GM21381 (cell line): ENCODE measurements around the gene ARHGEF7.
"Not testable (repeated sequence)": the region's sequence is repeated elsewhere in the genome, so short reads cannot be mapped to it uniquely, and the experiment has no call there.

Experiments
- ATAC-seq: cut with Tn5 transposase; IDR thresholded peaks from one replicate; pipeline ENCODE4 v1.9.1; 2021; ENCODE audit warnings: mild to moderate bottlenecking, moderate library complexity; ENCODE audit not compliant: unreplicated experiment

The ARHGEF7 gene

DNA sequence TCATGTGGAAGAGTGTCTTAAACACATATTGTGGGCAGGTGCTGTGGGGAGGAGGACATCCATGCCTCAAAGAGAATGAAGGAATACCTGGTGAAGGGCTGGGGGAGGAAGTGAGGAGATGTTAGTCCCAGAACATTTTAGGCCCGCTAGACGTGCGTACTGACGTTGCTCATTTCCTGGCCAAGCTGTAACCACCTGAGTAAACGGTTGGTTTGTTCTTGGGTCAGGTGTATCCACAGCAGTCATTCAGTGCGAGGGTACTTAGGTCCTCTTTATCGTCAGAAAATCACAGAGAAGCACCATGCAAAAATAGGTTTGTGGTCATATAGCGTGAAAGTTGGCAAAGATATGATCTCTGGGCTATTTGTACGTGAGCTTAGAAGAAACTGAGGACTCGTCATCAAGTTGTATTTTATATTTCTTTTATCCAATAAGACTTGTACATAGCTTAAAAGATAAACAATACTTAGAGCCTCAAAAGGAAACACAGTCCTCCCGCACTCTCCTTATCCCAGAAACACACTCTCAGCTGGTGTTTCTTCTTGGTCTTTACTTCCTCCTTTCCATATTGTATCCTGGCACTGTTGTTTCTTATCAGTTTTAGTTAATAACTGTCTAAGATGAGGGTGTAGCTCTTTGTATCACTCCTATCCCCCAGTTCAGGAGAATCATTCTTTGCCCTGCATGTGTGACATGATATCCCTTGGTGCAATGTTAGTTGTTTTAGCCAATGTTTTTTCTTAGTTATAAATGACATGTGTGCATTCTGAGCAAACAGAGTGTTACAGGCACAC, 52.0 kb downstream of the ARHGEF7 start:
- ATAC-seq: no peak

DNA sequence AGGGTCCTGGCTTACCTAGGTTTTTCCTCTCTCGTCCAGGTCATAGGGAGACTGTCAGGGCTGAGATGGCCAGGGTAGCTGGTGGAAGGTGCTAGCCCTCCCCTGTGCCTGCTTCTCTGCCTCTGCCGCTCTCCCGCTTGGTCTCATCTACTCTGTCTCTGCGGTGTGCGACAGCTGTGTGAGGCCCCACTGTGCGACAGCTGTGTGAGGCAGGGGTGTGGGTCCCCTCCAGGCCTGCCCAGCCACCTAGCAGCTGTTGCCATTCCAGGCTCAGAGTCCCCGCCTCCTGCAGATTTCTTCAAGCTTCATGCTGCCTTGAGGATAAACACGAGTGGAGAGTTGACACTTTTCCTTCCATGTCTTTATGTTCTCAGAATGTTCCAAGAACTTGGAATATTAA, 53.0 kb downstream of the ARHGEF7 start:
- ATAC-seq: no peak

DNA sequence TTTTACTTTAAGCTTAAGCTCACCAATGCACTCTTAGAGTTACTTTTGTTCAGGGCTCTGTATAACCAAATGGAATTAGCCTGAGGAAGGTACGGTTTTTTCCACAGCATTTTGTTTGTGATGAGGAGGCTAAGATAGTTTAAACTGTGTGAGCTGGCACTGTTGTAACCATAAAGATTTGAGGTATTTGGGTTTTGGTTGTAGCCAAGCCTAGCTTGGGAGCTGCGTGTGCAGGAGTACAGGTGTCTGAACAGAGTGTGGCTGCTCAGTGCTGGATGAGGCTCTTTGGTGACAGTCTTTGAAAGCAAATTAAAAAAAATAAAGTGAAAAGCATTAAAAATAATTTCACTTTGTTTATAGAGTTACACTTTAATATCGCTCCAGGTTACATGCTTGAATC, 56.0 kb downstream of the ARHGEF7 start:
- ATAC-seq: no peak

DNA sequence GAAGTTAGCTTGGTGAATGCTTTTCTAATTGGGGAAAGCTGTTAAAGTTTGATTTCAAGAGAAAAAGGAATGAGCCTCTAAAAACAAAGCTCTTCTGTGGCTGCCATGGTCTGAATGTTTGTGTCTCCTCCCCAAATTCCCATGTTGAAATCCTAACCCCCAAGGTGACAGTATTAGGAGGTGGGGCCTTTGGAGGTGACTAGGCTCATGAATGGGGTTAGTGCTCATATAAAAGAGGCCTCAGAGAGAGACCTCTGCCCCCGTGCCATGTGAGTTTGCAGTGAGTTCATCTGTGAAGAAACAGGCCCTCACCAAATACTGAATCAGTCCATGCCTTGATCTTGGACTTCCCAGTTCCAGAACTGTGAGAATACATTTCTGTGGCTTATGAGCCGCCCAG, 56.5 kb downstream of the ARHGEF7 start:
- no peak for ATAC-seq

DNA sequence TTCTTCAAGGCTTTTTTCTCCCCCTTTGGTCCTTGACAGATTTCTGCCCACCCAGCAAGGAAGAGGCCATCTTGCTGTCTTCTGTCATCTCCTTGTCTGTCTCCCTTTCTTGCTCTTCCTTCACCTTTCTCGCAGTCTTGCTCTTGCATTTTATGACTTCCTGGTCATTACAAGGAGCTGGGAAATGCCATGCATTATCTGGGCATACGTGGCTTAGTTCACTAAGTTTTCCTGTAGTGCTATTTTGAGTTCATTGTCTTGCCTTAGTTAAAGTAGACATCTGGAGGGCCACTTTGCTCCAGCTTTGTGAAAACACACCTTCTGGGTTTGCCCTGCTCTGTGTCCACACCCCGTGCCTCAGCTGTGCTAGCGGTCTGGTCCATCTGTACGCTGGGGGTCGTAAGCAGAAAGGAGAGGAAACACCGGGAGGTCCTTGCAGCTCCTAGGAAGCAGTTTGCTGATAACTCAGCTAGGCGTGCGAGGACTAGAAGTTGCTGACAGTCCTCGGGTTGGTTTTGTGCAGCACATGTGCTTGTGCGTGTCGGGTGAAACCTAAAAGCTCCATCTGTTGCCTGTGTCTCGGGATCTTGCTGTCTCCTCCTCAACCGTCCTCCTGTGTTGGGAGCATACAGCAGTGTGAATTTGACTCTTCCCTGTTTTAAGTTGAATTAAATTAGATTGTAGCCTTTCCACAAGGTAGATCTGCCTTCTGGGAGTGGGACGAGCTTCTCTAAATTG, 59.4 kb downstream of the ARHGEF7 start:
- ATAC-seq: no peak

DNA sequence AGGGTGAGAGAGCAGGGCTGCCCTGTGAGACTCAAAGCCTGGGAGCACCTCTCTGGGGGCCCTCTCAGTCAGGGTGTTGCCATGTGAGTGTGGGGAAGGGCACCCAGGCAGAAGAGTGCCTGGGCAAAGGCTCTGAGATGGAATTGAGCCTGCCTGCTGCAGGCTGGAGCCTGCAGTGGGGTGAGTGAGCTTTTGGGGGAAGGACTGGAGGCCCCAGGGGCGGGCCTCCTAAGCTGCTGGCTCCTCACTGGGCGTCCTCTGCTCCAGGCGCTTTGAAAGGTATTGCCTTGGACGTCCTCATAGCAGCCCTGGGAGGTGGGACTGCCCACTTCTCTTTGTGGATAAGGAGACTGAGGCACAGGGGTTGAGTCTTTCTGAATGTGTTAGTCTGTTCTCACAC, 60.3 kb downstream of the ARHGEF7 start:
- ATAC-seq: no peak

DNA sequence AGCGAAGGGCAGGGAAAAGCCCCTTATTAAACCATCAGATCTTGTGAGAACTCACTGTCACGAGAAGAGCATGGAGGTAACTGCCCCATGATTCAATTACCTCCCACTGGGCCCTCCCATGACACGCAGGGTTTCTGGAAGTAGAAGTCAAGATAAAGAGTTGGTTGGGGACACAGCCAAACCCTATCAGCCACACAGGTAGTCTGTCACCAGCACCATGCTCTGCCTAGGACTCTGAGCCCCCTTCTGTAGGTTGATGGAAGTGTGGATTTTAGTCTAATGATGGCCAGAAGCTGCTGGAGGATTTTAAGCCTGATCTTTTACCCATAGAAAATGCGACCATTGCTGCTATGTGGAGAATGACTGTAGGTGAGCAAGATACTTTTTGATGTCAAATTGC, 60.8 kb downstream of the ARHGEF7 start:
- no peak for ATAC-seq

DNA sequence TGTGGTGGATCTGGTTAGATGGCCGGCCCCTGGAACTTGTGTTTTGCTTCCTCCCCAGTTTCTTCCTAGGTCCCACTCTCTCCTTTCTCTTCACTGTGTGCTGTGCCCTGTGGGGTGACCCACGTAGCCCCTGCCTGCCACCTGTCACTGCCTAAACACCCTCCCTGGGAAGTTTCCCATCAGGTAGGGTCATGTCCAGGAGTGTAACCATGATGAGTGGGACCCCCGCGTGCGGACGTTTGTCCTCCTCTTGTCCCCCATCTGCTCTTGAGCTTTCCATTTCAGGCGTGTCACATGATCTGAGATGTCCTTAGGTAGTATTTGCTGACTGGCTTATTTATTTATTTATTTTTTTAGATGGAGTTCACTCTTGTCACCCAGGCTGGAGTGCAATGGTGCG, 61.3 kb downstream of the ARHGEF7 start:
- ATAC-seq: no peak

DNA sequence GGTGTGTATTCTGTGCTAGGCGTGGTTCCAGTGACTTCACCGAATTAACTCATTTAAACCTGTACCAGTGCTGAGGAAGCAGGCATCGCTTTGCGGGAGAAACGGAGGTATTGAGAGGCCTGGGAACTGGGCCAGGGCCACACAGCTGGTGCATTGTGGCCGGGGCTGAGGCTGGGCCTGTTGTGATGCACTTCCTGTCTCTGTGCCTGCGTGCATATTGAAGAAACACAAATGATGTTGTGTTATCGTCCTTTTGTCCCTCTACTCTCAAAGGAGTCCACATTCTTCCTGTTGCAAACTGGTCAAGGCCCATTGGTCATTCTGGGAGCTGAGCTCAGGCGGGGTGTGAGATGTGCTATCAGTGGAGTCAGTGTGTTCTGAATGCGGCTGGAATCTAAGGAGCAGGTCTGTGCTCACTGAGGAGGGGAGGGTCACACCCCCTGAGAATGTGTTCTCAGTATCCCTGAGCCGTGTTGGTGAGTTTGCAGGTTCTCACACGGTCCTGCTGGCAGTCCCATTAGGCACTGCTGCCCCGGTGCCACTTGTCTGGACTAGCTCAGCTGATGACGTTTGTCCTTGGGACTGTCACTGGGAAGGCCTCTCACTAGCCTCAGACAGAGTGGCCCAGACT, 62.1 kb downstream of the ARHGEF7 start:
- ATAC-seq: peak; percentile 77

DNA sequence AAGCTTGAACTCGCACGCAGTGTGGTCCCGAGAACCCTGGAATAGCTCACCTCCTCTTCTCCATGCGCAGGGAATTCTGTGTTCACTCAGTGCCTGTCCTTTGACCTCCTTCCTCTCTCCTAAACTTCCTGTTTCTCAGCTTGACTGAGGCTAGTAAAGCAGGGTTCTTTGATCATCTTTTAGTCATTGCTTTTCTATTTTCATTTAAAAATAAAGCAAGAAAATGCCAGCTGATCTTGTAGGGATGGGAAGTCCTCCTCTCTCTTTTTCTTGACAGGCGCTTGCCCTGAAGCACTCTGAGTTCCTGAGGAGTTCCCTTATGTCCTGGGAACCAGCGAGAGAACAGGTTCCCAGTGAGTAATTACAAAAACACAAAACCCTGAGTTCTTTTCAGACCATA, 62.8 kb downstream of the ARHGEF7 start:
- no peak for ATAC-seq

DNA sequence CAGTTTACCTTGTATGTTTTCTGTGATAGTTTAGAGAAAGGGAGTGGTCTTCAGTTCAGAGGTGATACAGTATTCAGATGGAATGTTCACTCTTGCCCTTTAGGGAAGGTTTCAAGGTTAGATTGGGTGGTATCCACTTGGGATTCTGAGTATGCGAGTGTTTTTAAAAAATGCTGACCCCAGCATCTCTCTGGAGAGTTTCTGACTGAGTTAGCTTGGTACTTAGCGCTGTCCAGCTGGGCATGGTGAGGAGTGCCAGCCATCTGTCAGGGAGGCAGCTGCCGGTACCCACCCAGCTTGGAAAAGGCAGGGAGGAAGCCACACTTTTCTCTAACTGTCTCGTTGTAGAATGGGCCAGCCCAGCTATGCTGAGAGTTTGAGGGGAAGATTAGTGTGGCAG, 63.3 kb downstream of the ARHGEF7 start:
- ATAC-seq: no peak

DNA sequence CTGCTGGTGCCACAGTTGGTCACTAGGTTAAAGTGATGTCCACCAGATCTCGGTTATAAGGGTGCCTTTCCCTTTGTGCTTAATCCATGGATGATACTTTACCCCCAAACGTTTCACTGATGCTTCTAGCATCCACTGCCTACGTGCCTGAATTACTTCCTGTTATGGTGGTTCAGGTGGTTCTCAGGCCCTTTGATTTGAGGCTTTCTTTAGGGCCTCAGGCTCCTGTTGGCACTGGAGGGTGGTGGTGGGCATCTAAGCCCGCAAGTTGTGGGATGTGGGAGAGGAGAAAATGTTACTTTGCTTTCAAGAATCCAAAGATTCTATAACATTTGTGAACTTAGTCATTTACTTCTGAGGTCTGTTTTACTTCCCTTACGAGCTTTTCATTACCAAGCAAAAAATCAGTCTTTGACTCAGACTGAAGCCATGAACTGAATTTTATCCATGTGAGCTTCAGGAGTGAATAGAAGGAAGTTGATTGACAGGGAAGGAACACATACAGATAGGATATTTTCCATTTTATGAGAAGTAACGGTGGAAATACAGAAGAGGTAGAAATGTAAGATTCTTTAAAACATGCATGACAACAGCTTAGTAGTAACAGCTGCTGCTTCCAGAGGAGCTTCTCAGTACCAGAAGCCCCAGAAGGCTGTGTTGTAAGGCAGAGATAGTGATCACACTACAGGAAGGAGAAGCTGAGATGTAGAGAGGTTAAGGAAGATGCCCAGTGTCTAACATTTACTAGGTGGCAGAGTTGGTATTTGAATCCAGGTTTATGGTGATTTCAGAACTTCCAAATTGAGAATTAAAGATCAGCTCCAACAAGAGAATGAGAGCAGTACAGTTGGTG, 65.0 kb downstream of the ARHGEF7 start:
- no peak for ATAC-seq

DNA sequence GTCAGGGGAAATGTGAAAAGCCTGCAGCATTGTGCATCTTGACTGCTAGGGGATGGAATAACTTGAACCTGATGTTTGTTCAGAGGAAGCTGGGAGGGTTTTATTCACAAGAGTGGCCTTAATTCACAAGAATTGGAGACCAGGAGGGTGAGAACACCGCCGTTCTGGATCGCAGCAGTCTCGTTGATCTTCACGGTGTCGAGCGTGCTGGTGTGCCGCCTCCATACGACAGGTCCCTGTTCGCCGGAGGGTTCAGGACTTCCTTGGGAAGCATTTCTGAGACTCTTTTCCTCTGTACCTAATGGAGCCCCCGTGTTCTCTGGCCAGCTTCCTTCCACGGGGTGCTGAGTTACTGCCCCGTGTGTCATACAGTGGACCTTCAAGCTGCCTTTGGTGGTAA, 66.9 kb downstream of the ARHGEF7 start:
- ATAC-seq: no peak

DNA sequence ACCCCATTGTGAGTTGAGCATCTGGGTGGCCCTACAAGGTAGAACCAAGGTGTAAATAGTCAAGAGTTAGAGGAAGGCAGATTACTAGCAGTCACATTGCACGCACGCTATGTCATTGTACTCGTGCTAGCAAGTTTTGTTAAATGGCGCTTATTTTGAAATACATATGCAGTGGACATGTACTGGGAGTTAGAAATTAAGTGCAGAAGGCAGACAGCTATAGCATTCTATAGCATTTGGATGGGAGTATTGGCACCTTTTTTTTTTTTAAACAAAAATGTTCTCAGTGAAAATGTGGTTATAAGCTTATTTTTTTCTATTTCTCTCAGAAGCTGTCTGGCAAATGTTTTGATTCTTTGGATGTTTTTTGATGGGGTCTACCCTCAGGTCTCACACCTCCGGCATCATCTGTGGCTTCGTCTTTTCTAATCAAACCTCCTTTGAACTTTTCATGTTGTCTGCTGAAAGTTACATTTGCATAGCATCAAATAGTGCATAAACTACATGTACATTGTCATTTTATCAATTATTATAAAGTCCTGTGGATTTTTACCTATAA, 68.1 kb downstream of the ARHGEF7 start:
- ATAC-seq: no peak

DNA sequence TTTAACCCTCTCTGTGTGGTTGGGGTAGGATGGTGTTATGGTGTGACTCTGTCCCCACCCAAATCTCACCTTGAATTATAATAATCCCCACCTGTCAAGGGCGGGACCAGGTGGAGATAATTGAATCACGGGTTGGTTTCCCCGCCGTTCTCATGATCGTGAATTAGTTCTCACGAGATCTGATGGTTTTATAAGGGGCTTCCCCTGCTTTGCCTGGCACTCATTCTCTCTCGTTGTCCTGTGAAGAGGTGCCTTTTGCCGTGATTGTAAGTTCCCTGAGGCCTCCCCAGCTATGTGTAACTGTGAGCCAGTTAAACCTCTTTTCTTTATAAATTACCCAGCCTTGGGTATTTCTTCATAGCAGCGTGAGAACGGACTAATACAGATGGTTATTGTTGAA, 68.8 kb downstream of the ARHGEF7 start:
- no peak for ATAC-seq

DNA sequence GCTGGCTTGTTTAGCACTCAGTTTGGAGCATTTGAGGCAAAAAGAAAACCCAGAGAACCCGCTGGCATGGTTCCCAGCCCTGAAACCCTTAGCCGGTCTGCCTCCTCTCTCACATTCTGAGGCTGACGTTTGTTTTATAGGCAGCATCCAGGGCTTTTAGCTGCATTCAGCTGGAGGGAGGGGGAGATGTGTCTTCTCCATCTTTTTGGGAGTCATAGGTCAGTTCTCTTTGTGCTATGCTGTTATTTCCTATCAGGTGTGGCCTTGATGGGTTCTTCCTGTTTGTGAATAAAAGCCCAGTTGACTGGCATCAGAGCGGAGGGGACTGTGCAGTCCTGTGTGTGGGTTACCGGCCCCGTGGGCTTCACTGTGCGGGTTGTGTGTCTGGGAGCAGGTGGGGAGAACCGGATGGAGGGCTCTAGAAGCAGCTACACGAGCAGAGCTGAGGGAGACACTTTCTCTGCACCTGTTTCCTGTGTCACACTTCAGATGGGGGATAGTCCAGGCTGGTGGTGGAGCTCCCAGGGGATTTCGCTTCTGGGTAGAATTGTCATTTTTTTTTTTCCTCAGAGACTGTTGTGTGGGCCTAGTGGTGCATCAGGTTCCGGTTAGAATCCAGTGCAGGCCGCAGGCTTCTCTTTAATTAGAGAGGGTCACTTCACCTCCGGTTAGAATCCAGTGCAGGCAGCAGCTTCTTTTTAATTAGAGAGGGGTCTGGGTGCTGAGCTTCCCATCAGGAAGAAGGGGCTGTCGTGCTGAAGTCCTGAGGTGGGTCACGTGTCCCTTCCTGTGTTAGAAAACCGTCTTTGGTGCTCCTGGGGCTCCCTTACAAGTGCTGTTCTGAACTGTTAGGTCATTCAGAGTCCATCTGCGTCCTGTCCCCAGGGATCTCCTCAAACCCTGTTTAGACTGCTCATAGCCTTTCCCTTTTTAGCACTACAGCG, 69.6 kb downstream of the ARHGEF7 start:
- peak; percentile 83 for ATAC-seq

DNA sequence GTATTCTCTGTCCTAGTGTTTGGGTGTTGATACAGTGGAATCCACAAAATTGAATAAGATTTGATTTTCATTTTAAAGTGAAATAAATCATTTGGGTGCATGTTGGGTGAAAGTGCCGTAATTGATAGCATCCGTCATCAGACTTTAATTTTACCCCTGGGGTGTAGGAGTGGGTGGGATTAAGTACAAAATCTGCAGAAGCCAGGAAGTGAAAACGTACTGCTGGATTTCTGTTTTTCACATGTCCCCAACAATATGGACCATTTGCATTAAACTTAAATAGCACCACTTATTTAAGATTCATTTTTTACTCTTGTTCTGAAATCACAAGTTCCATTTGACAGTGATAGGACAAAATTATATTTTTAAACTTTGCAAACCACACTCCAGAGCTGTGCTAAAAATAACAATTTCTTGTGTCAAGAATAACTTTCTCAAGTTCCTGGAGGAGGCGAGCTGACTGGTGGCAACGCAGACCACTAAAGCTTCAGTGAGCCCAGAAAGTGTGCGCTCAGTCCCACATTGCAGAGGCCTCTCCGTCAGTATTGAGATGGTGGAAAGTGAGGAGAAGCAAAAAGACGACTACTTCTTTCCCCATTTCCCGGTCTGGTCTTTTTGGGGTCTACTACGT, 71.3 kb downstream of the ARHGEF7 start:
- ATAC-seq: no peak

DNA sequence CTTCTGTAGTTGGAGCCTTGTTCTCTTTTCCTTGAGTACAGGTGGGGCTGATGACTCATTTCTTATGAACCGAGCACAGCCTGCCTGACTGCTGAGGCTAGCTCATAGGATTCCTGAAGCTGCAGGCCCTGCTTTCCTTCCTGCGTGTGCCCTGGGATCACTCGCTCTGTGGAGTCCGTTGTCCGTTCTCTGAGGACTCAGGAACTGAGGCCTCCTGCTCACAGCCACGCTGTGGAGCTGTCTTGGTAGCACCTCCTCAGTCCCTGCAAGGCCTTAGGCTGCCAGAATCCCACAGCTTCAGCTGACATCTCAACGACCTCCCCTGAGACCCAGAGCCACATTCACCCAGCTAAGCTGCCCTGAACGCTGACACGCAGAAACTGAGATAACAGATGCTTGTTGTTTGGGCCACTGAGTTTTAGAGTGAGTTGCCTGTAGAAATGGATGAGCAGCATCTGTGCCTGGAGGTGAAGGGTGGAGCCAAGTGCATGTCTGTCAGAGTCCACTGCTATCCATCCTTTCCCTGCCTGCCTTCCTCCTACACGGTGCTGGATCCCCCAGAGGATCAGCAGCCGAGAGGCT, 72.9 kb downstream of the ARHGEF7 start:
- ATAC-seq: no peak

DNA sequence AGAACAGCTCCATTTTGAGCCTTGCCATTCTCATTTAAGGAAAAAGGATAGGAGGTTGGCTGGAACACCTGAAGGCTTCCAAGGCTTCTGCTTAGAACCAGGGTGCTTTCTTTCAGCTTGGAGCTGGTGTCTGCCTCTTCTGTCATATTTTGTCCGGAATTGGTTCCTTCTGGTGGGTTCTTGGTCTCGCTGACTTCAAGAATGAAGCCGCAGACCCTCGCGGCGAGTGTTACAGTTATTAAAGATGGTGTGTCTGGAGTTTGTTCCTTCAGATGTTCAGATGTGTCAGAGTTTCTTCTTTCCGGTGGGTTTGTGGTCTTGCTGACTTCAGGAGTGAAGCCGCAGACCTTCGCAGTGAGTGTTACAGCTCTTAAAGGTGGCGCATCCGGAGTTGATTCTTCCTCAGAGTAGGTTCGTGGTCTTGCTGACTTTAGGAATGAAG, 74.0 kb downstream of the ARHGEF7 start:
- not testable (repeated sequence) for ATAC-seq
